Thyroid gland (tissue), 4 donors: Measurements from ENCODE around the gene GAK.

ENCODE experiments used
- CTCF ChIP-seq, 6 experiments: fragments of 200-600 bp in 3 of 6; fragments of 450-650 bp in 3 of 6; sonication (generic) in 3 of 6; IDR thresholded peaks; one replicate each; pipeline ENCODE4 v1.5.1; 2016 to 2019; ENCODE audit warnings: antibody characterized with exemption in 6 of 6, mild to moderate bottlenecking in 2 of 6, inconsistent platforms in 1 of 6, moderate library complexity in 1 of 6
- POLR2A ChIP-seq, 2 donors: fragments of 450-650 bp; IDR thresholded peaks; one replicate each; pipeline ENCODE4 v1.6.1; 2017; ENCODE audit warnings: antibody characterized with exemption in 2 of 2, mild to moderate bottlenecking in 2 of 2, moderate library complexity in 1 of 2

DNA sequence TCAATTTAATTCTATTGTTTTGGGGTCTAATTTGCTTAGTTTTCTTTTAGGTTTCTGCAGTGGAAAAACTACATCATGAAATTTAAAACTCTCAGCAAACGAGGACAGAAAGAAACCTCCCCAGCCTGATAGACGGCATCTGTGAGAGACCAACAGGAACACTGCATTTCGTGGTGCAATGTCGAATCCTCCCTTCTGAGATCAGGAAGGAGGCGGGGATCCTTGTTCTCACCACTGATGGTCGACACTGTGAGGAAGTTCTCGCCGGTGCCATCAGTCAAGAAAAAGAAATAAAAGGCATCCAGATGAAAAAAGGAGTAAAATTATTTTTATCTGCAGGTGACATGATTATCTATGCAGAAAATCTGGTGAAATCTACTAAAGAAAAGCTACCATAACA is 16.5 kb downstream of the GAK start:
- TF ChIP-seq CTCF (IDR thresholded peaks at IDR 0.05) (no peak), POLR2A (IDR thresholded peaks at IDR 0.05) (no peak)
